Stimulated activated CD4-positive, alpha-beta T cell treated with anti-CD3 and anti-CD28 coated beads, Interleukin-2, amount 100 ng/mL, for 48 hours (primary cell): Measurements from ENCODE around the gene SETD3.

Experiments used
- DNase-seq, 2 donors: peaks; one replicate each; pipeline ENCODE4 v3.0.0-alpha.2; 2020

Gene SETD3

DNA sequence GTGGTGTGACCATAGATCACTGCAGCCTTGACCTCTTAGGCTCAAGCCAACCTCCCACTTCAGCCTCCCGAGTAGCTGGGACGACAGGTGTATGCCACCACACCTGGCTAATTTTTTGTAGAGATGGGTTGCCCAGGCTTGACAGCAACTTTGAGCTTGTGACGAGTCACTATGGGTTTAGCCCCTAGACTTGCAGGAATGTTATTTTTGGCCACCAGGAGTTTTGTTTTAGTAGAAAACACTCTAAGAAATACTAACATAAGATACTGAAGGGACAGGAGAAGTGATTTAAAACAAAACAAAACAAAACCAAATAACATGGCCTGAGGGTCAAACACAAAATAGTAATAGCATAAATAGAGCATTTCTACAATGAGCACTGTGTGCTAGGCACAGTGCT, 26.4 kb downstream of the SETD3 start:
- no peak for DNase-seq

GRCh38 chr14:99452968-99453367, 27.7 kb downstream of the SETD3 start:
- DNase-seq = no peak

DNA sequence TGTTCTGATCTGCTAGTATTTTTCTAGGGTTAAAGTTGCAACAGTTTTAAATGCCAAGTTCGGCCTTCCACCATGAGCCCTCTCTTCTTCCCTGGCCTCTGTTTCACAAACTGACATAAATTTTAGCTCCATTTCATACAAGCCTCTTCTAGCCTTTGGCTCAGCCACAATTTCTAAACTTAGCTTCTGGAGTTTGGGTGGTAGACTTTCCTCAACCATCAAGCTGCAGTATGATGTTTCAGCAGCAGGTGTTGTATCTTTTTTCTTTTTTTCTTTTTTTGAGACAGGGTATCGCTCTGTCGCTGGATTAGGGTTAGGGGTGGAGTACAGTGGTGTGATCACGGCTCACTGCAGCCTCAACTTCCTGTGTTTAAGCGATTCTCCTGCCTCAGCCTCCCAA, 29.4 kb downstream of the SETD3 start:
- no peak for DNase-seq

DNA sequence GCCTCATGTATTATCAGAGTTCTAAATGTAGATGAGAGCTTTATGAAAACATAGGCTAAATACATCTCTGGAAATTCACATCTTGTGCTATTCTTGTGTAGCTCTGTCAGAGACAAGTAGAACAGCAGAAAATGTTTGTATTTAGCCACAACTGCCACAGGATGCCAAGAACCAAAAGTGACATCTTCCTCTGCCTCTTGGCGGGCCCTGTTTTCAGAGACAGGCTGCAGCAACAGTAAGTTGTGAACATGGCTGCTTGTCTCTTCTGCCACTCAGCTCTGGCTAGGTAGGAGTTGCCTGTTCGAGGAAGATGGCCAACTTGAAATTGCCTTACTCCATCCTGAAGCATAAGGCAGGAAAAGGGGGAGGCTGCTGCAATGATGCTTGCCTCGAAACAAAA, 30.4 kb downstream of the SETD3 start:
- no peak for DNase-seq

- DNase-seq = no peak
Observed at GRCh38 chr14:99447739-99448138, 32.9 kb downstream of the SETD3 start.

GRCh38 chr14:99445931-99446330, 34.7 kb downstream of the SETD3 start:
- no peak for DNase-seq

DNA sequence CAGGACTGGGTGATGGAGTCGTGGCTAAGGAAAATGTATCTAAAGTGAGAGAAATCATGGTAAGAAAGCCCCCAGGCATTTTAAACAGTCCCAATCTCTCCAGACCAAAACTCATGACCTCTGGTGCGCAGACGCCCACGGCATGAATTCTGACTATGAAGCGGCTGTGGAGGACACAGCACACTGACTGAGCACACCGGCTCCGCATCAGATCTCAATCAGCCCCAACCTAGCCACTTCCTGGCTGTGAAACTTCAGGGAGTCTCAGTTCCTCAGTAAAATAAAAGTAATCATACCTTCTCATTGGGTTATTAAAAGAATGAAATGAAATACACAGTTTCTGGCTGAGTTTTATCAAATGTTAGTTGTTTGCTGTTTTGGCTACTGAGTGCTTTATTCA, 38.7 kb downstream of the SETD3 start:
- DNase-seq = no peak

DNA sequence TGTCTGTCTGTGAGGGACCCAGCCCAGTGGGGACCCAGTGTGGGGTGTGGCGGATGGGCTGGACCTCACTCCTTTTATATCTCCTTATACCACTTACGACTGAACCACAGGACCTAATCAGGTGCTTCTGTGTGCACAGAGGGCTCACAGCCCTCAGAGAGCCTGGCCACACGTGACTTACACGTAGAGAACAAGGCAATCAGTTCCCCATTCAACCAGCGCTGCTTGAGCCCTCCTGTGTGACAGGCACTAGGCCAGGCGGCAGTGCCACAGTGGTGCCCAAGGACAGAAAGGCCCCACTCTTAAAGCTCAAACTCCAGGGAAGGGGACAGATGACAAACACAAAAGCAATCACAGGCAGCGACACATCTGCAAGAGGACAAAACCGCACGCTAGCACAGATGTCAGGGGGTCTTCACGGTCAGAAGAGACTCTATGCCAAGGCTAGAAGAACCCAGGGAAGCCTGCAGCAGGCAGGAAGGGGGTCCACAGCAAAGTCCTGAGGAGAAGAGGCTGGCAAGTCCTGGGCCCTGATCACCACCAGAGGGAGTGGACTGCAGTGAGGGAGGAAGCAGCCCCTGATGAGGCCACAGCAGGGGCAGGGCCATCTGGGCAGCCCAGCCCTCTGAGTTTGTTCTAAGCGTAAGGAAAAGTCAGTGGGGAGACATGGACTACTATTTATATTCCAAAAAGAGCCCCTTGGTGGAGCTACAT, 39.3 kb downstream of the SETD3 start:
- DNase-seq = no peak

- DNase-seq = no peak
Observed at GRCh38 chr14:99440278-99440677, 40.4 kb downstream of the SETD3 start.

GRCh38 chr14:99437706-99438105, 43.0 kb downstream of the SETD3 start:
- no peak for DNase-seq

DNA sequence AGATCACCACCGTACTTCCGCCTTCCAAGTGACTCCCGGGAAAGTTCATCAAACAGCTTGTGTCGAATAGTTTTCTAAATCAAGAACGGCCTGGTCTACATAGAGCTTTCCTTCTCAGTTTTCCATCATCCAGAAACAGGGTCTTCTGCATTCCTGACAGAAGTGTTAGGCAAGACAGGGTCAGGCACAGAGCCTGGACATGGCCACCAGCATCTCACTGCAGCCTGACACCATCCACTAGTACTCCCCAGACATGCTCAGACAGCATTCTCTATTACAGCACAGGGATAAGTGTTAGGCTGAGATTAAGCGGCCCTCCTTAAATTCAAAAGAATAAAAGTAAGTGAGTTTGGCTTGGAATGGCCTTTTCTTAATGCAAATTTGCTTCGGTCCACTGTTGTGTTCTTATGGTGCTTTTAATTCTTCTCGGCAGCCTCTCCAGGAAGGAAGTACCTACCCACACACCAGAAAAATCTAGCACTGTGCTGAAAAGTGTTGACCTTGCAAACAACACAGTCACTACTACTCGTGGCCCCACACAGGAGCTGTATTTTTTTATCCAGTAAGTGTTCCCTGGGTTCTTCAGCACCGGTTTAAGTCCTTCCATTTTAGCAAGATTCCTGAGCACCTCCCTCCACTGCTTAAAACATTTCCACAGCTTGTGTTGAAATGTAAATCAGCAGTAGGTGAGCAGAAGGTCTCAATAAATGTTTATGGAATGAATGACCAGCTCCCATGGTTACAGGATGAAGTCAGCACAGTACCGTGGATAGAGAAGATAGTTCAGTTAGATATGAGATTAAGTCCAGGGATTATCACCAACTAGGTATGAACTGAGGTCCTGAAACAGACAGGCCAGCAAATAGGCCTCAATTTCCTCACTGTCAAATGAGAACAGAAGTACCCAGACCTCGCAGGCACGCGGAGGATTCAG, 44.1 kb downstream of the SETD3 start:
- DNase-seq = no peak

GRCh38 chr14:99435327-99435726, 45.3 kb downstream of the SETD3 start:
- no peak for DNase-seq

DNA sequence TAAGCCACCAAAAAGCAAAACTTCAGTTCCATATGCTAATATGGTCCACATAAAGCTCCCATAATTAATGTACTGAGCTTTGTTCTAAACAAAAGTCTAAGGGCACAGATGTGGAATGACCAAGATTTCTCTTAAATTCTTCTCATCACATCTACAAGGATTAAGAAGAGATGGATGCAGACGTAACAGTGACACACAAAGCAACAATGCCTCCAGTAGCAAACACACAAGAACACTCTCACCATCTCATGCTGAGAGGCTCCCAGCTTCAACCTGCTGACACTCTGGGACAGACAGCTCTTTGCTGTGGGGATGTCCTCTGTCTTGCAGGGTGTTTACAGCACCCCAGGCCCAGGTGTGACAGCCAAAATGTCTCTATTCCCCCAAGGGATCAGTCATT, 48.2 kb downstream of the SETD3 start:
- DNase-seq = no peak

DNA sequence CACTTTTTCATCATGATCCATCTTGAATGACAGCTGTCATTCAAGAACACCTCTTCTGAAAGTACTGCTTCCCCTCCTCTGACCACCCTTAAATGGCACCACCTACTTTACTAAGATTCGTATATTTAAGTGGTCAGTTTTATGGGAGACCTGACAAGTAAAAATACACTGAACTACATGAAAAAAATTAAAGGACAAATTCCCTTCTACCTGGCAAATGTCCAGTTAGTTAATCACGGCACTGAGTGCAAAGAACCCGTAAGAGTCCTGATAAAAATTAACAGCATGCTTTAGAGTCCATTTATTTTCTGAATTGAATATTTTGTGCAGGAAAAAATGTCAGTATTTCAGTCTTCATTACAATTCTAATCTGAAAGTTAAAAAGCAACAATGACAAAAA, 48.7 kb downstream of the SETD3 start:
- DNase-seq = no peak

DNA sequence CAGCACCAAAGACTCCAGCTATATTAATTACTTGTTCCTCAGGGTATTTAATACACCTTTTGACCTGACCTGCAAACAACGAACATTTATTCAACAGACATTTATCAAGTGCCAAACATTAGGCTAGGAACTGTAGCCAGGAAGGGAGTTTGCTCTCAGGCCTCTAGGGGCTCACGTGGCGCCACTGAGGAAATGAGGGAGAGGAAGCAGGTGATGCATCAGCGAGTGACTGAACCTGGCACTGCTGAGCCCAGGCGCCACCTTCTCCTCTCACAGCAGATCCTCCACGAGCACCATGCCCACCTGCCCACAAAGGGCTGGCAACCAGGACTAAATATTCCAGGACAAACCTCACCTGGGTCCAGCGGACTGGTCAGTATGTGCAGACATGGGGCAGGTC, 50.2 kb downstream of the SETD3 start:
- DNase-seq = no peak

DNA sequence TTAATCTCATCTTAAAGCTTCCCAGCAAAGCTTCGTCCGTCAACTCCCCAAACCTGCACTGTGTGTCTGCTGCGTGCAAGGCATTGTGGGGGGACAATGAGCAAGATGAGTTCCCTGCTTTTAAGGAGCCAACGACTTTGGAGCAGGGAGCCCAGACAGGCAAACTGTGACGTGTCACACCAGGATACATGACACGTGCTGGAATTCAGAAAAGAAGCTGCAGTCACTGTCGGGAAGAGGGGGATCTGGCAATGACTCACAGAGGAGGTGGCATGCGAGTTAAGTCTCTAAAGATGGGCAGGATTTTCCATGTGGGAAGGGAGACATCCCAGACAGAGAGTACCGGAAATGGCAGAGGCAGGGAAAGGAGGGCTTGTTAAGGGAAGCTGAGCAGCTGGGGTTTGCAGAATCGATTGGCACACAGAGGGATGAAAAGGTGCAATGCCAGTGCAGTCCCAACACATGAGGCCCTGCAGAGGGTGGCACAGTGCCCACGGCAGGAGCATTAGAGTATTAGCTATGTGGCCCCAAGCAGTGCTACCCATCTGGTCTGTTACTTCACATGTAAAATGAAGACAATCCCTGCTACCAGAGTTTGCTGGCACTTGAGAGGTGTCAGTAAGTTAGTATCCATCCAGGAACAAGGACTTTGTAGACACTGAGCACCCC, 52.9 kb downstream of the SETD3 start:
- DNase-seq = no peak

GRCh38 chr14:99426813-99427346, 53.8 kb downstream of the SETD3 start:
- DNase-seq = no peak

GRCh38 chr14:99426265-99426664, 54.4 kb downstream of the SETD3 start:
- no peak for DNase-seq

DNA sequence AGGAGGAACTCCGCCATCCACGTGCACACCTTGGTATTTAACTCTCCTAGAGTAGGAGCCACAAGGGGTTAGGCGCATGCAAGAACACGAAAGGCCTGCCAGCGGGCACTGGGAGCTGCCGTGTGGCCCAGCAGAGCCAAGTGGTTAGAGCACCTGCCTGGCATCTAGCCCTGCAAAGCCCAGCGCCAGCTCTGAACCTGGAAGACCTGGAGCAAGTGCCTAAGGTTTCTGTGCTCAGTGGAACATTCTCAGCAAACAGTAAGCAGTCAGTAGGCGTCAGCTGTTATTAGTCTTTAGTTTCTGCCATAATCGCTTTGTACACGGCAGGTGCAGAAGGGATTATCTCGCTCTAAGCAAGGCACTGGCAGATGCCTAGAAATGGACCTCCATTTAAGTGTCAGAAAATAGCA, 55.4 kb downstream of the SETD3 start:
- DNase-seq = no peak

GRCh38 chr14:99424306-99424877, 56.3 kb downstream of the SETD3 start:
- DNase-seq = no peak

GRCh38 chr14:99423434-99423833, 57.2 kb downstream of the SETD3 start:
- no peak for DNase-seq

DNA sequence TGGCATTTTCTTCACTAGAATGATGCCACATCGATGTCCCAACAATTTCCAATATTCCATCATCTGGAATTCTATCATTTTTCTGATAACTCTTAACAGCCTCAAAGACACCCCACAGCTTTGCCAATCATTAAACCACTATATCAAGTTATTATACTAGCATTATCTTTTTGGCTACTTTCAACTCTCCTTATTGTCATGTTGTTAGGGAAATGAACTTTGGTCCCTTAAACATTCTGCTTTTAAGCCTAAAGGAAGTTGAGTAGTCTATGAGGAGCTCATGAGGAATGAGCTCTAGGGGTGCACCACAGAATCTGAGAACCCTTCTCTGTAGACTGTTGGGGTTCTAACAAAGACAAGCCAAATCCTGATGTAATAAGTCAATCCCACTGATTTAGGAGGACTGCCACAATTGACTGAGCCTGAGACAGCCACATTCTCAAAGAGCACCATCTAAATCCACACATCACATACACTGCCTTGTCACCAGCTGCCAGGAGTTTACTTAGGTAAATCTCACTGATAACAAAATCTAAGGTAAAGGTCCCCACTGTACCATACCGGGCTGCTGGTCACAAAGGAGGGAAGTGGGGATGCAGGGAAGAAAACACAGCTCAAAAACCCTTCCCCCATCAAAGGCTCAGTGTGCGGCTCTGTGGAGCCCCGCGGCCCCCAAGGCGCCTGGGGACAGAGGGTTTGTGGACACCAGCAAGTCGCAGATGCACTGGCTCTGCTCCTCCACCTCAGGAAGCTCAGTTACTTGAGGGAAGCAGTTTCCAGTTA, 58.2 kb downstream of the SETD3 start:
- no peak for DNase-seq
